K562 (cell line): ENCODE measurements around the gene IFITM2. TPM values are rescaled to one million over a fixed set of nuclear protein-coding genes. Genes with fewer than 3 reads are reported as not detected.

ENCODE experiments used
- BCL6 ChIP-seq: fragments of 250-450 bp; sonication (Bioruptor Pico); IDR thresholded peaks from 2 replicates; pipeline ENCODE4 v1.4.0; 2020
- C11orf30 ChIP-seq: fragments of 450-650 bp; IDR thresholded peaks from 2 replicates; pipeline ENCODE4 v1.6.1; 2016; ENCODE audit warnings: low read depth, mild to moderate bottlenecking
- CHD2 ChIP-seq: IDR thresholded peaks from 2 replicates; pipeline ENCODE4 v1.6.1; 2011; ENCODE audit warnings: low read depth, low read length
- EHMT2 ChIP-seq: fragments of 450-650 bp; IDR thresholded peaks from 2 replicates; pipeline ENCODE4 v1.6.1; 2018; ENCODE audit warnings: antibody characterized with exemption
- IRF2 ChIP-seq: sonication (generic); formaldehyde crosslinking; IDR thresholded peaks from 2 replicates; pipeline ENCODE4 v1.8.1; 2022; ENCODE audit warnings: mild to moderate bottlenecking, missing genetic modification reagents
- KLF16 ChIP-seq: IDR thresholded peaks from 2 replicates; pipeline ENCODE4 v1.6.1; 2016; ENCODE audit warnings: antibody characterized with exemption
- NCOR1 ChIP-seq: fragments of 450-650 bp; IDR thresholded peaks from 2 replicates; pipeline ENCODE4 v1.6.1; 2016; ENCODE audit warnings: mild to moderate bottlenecking, moderate library complexity
- SIN3B ChIP-seq: fragments of 450-650 bp; IDR thresholded peaks from 2 replicates; pipeline ENCODE4 v1.6.1; 2017; ENCODE audit warnings: low read depth, mild to moderate bottlenecking, moderate library complexity
- SIX5 ChIP-seq, 2 experiments: IDR thresholded peaks; 2 replicates each; pipeline ENCODE4 v1.6.1; 2011; ENCODE audit warnings: low read length in 2 of 2, borderline replicate concordance in 1 of 2, low read depth in 1 of 2, mild to moderate bottlenecking in 1 of 2, moderate library complexity in 1 of 2; ENCODE audit not compliant: insufficient read depth in 1 of 2
- TGIF2 ChIP-seq: sonication (generic); formaldehyde crosslinking; IDR thresholded peaks from 2 replicates; pipeline ENCODE4 v1.8.1; 2022; ENCODE audit warnings: mild to moderate bottlenecking, missing genetic modification reagents, moderate library complexity
- ZNF121 ChIP-seq: sonication (generic); formaldehyde crosslinking; conservative IDR thresholded peaks from 2 replicates; pipeline ENCODE4 v1.8.0; 2022; ENCODE audit warnings: missing genetic modification reagents
- ZNF589 ChIP-seq: fragments of 200-800 bp; sonication (Bioruptor generic); IDR thresholded peaks from 2 replicates; pipeline ENCODE4 v1.6.1; 2016; ENCODE audit warnings: low read depth, missing genetic modification characterization, missing compliant biosample characterization
- polyA plus RNA-seq, 8 experiments: library from polyadenylated mRNA; depleted of rRNA in 4 of 8; stranded (reverse) in 5 of 8; unstranded in 3 of 8; fragments of >200 nt; fragmentation: Nextera tagmentation in 2 of 8; fragmentation: Illumina TruSeq in 1 of 8; extraction: Ambion mirVana in 2 of 8; extraction: Trizol in 1 of 8; gene quantifications; 2 replicates each; pipeline versions ENCODE4 v1.2.1 to v1.2.3, GENCODE V29; 2011 to 2014; ENCODE audit warnings: inconsistent platforms in 1 of 8, missing spikeins in 1 of 8
- total RNA-seq, 7 experiments: library from RNA; depleted of rRNA in 6 of 7; stranded (reverse); fragments of >200 nt in 6 of 7; fragmentation: Illumina TruSeq in 2 of 7; extraction: Trizol in 2 of 7; gene quantifications; 2 replicates each; pipeline versions ENCODE4 v1.2.1 to v1.2.3, GENCODE V29; 2011 to 2021; ENCODE audit warnings: low replicate concordance in 1 of 7
- TF ChIP-seq, protein P1 (sequence below): fragments of 450-650 bp; formaldehyde crosslinking; IDR thresholded peaks from 2 replicates; pipeline ENCODE4 v1.4.0; 2020; ENCODE audit warnings: mild to moderate bottlenecking, moderate library complexity
- TF ChIP-seq, protein P2 (sequence below): fragments of 450-650 bp; formaldehyde crosslinking; conservative IDR thresholded peaks from 2 replicates; pipeline ENCODE4 v1.4.0; 2022; ENCODE audit warnings: mild to moderate bottlenecking, missing genetic modification characterization
- TF ChIP-seq, protein P3 (sequence below), 2 experiments: fragments of 150-350 bp in 1 of 2; IDR thresholded peaks; 2 replicates each; pipeline ENCODE4 v1.6.1; 2012 to 2016; ENCODE audit warnings: low read depth in 2 of 2, low read length in 2 of 2, mild to moderate bottlenecking in 1 of 2, moderate library complexity in 1 of 2
- TF ChIP-seq, protein P4 (sequence below), 2 experiments: IDR thresholded peaks; 2 replicates each; pipeline ENCODE4 v1.6.1; 2011; ENCODE audit warnings: borderline replicate concordance in 1 of 2, control low read depth in 1 of 2, low read depth in 1 of 2, low read length in 1 of 2, mild to moderate bottlenecking in 1 of 2, mixed read lengths in 1 of 2, moderate library complexity in 1 of 2; ENCODE audit not compliant: insufficient read depth in 1 of 2, insufficient read length in 1 of 2, poor library complexity in 1 of 2, severe bottlenecking in 1 of 2; ENCODE audit errors: extremely low read depth in 1 of 2
- TF ChIP-seq, protein P5 (sequence below), 2 experiments: fragments of 450-650 bp in 1 of 2; sonication (generic) in 1 of 2; formaldehyde crosslinking; conservative IDR thresholded peaks; 2 replicates each; pipeline versions ENCODE4 v1.4.0 to v1.8.1; 2020 to 2022; ENCODE audit warnings: mild to moderate bottlenecking in 1 of 2, missing genetic modification reagents in 1 of 2
- TF ChIP-seq, protein P6 (sequence below): fragments of 450-650 bp; formaldehyde crosslinking; IDR thresholded peaks from 2 replicates; pipeline ENCODE4 v1.4.0; 2020; ENCODE audit warnings: mild to moderate bottlenecking, moderate library complexity

IFITM2 gene
- total and polyA plus RNA-seq, 9 of the 15 experiments (the other 6 are each of a cell fraction or from before 2014, with no cell fraction given): 52.8 to 4,872 (median 356) TPM

DNA sequence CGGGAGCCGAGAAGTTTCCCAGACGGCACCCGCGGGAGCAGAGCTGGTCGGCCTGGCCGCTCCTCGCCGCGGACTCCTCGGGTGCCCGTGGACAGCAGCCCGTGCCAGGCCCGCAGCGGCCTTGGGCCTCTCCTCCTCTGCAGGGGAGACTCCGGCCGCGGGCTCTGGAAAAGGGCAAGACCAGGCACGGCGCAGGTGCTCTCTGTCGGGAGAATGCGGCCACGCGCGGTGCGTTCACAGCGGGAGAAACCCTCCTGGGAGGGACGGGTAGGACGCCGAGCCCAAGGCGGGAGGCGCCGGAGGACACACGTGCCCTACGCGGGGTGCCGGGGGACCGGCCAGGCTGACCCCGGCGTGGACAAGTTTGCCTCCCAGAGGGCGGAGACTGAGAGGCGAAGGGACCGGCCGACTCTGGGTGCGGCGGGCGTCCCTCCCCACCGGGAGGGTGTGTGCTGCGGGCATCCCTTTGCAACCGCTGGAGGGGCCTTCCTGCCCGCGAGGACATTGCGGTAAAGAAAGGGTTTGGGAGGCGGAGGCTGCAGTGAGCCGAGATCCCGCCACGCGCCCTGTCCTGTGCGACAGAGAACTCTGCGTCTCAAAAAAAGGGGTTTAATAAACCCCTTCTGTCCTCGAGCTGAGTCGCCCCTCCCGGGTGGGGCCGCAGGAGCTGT is 8.6 kb downstream of the IFITM2 start (continued):
- TF ChIP-seq NCOR1 (no peak), EHMT2 (no peak), ZNF589 (CRISPR knock-in tag) (no peak), SIX5 (IDR thresholded peaks at IDR 0.05; ENCODE audit: borderline replicate concordance in 1 of 2, insufficient read depth in 1 of 2, low read depth in 1 of 2, low read length in 2 of 2) (no peak), SIN3B (no peak), TGIF2 (CRISPR knock-in tag) (no peak), BCL6 (CRISPR knock-in tag) (no peak), CHD2 (no peak), IRF2 (CRISPR knock-in tag) (no peak), ZNF121 (no peak), KLF16 (no peak), C11orf30 (no peak)
- TF ChIP-seq, protein P1, sequence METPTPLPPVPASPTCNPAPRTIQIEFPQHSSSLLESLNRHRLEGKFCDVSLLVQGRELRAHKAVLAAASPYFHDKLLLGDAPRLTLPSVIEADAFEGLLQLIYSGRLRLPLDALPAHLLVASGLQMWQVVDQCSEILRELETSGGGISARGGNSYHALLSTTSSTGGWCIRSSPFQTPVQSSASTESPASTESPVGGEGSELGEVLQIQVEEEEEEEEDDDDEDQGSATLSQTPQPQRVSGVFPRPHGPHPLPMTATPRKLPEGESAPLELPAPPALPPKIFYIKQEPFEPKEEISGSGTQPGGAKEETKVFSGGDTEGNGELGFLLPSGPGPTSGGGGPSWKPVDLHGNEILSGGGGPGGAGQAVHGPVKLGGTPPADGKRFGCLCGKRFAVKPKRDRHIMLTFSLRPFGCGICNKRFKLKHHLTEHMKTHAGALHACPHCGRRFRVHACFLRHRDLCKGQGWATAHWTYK: no peak
- TF ChIP-seq, protein P2, sequence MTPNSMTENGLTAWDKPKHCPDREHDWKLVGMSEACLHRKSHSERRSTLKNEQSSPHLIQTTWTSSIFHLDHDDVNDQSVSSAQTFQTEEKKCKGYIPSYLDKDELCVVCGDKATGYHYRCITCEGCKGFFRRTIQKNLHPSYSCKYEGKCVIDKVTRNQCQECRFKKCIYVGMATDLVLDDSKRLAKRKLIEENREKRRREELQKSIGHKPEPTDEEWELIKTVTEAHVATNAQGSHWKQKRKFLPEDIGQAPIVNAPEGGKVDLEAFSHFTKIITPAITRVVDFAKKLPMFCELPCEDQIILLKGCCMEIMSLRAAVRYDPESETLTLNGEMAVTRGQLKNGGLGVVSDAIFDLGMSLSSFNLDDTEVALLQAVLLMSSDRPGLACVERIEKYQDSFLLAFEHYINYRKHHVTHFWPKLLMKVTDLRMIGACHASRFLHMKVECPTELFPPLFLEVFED: no peak
- TF ChIP-seq, protein P3, sequence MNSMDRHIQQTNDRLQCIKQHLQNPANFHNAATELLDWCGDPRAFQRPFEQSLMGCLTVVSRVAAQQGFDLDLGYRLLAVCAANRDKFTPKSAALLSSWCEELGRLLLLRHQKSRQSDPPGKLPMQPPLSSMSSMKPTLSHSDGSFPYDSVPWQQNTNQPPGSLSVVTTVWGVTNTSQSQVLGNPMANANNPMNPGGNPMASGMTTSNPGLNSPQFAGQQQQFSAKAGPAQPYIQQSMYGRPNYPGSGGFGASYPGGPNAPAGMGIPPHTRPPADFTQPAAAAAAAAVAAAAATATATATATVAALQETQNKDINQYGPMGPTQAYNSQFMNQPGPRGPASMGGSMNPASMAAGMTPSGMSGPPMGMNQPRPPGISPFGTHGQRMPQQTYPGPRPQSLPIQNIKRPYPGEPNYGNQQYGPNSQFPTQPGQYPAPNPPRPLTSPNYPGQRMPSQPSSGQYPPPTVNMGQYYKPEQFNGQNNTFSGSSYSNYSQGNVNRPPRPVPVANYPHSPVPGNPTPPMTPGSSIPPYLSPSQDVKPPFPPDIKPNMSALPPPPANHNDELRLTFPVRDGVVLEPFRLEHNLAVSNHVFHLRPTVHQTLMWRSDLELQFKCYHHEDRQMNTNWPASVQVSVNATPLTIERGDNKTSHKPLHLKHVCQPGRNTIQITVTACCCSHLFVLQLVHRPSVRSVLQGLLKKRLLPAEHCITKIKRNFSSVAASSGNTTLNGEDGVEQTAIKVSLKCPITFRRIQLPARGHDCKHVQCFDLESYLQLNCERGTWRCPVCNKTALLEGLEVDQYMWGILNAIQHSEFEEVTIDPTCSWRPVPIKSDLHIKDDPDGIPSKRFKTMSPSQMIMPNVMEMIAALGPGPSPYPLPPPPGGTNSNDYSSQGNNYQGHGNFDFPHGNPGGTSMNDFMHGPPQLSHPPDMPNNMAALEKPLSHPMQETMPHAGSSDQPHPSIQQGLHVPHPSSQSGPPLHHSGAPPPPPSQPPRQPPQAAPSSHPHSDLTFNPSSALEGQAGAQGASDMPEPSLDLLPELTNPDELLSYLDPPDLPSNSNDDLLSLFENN (IDR thresholded peaks at IDR 0.05; ENCODE audit: low read depth in 2 of 2, low read length in 2 of 2): no peak
- TF ChIP-seq, protein P4, sequence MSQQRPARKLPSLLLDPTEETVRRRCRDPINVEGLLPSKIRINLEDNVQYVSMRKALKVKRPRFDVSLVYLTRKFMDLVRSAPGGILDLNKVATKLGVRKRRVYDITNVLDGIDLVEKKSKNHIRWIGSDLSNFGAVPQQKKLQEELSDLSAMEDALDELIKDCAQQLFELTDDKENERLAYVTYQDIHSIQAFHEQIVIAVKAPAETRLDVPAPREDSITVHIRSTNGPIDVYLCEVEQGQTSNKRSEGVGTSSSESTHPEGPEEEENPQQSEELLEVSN (IDR thresholded peaks at IDR 0.05; ENCODE audit: borderline replicate concordance in 1 of 2, extremely low read depth in 1 of 2, insufficient read depth in 1 of 2, insufficient read length in 1 of 2, low read depth in 1 of 2, low read length in 1 of 2, poor library complexity in 1 of 2, severe bottlenecking in 1 of 2): peak; percentile 95 to 96
- TF ChIP-seq, protein P5, sequence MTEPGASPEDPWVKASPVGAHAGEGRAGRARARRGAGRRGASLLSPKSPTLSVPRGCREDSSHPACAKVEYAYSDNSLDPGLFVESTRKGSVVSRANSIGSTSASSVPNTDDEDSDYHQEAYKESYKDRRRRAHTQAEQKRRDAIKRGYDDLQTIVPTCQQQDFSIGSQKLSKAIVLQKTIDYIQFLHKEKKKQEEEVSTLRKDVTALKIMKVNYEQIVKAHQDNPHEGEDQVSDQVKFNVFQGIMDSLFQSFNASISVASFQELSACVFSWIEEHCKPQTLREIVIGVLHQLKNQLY (CRISPR knock-in tag; conservative IDR thresholded peaks at IDR 0.05): 0 out of 4 replicates have a peak, but pooled peaks have one; percentile 46 to 57
- TF ChIP-seq, protein P6, sequence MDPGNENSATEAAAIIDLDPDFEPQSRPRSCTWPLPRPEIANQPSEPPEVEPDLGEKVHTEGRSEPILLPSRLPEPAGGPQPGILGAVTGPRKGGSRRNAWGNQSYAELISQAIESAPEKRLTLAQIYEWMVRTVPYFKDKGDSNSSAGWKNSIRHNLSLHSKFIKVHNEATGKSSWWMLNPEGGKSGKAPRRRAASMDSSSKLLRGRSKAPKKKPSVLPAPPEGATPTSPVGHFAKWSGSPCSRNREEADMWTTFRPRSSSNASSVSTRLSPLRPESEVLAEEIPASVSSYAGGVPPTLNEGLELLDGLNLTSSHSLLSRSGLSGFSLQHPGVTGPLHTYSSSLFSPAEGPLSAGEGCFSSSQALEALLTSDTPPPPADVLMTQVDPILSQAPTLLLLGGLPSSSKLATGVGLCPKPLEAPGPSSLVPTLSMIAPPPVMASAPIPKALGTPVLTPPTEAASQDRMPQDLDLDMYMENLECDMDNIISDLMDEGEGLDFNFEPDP (CRISPR knock-in tag): no peak
